Stimulated activated CD8-positive, alpha-beta memory T cell treated with anti-CD3 and anti-CD28 coated beads, Interleukin-7, amount 100 ng/mL, for 48 hours (primary cell): ENCODE measurements around the gene HOXA6.

Experiments used
- DNase-seq, 2 donors: peaks; one replicate each; pipeline ENCODE4 v3.0.0-alpha.2; 2020; ENCODE audit warnings: low read depth in 1 of 2; ENCODE audit errors: extremely low read depth in 1 of 2

The HOXA6 gene

DNA sequence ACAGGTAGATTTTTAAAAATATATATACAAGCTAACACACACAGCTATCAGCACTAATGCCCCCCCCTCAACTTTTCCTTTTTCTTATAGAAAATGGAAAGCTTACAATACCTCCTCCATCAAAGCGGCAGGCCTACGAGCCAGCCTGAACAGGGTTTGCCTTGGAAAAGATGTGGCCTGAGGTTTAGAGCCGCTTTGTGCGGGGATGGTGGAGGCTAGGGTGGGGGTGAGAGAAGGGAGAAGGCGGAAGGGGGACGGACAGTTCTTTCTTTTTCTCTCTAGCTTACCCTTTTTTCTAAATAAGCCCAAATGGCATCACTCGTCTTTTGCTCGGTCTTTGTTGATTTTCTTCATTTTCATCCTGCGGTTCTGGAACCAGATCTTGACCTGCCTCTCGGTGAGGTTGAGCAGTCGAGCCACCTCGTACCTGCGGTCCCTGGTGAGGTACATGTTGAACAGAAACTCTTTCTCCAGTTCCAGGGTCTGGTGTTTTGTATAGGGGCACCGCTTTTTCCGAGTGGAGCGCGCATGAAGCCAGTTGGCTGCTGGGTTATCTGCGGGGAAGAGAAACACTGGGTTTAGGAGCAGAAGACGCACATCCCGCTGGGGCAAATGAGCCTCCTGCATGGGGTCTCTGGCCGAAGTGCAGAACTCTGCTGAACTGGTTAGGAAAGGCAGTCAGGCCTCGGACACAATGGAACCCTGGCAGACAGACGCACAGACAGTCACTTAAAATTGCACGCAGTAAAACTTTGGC lies 15.9 kb upstream of the HOXA6 start:
- no peak for DNase-seq

DNA sequence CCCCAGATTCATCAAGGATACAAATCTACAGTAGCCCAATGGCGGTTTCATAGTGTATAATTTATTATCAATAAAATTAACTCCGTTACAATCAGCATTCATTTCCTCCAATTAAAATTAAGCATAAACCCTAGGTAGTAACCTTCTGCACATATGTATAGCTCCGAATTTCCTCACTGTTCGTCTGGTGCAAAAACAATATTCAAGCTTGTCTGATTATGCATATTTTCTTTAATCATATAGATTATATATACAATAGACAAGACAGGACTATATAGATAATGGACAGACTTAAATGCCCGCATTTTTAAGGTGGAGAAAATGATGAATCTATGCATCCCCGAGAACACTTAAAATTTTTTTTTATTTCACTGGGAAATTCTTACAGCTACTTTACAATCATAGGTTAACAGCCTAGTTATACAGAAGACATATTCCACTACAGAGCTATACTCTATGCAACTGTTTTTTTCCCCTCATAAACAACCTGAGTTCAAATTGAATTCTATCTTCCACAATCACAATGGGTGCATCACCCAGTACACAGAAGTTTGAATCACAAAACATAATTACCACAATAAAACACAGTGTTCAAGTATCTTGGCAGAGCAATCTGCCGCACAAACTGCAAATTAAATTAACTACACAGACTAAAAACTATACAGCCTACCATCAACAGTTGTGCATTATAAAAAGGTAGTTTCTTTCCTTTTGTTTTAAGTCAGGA lies 15.2 kb upstream of the HOXA6 start:
- no peak for DNase-seq

- no peak for DNase-seq
Observed at GRCh38 chr7:27161721-27162560, 14.4 kb upstream of the HOXA6 start.

DNA sequence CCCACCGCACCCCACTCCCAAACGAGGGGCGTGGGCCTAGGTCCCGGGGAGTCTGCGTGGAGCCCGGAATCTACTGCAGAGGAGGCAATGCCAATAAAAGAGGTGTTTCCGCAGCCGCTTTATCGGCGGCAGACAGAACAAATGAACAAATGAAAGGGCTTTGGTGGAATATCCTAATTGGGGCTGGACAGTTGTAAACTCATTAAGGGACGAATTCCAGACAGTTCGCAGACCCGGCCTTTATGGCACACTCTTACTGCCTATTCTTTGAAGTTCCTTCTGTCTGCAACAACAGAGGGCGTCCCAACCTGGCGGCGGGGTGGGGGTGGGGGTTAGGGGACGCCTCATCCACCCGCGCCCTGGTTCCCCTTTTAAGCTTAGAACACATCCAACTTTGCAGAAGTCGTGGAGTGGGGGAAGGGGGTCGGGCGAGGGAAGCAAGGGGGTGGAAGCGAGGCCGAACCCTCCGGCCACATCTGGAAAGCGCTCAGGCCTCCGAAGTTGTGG lies 13.7 kb upstream of the HOXA6 start:
- no peak for DNase-seq

GRCh38 chr7:27160546-27161213 lies 13.1 kb upstream of the HOXA6 start:
- peak; percentile 62 to 70 for DNase-seq

DNA sequence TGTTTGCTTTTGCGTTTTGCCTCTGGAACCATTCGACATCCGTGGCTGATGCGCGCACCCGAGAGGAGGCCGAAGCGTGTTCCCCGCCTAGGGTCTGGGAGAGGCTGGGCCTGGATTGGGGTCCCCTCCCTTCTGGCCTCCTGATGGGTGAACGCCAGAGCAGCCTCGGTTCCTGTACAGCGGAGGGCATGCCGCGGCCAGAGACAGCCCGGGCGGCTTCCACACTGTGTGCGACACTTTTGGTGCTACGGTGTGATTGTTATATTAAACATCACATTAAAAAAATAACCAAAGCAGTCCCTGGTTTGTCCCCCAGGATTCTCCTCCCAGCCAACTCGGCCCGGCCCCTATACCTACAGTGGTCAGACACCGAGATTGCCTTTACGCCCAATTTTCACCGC lies 12.6 kb upstream of the HOXA6 start:
- DNase-seq: no peak

DNA sequence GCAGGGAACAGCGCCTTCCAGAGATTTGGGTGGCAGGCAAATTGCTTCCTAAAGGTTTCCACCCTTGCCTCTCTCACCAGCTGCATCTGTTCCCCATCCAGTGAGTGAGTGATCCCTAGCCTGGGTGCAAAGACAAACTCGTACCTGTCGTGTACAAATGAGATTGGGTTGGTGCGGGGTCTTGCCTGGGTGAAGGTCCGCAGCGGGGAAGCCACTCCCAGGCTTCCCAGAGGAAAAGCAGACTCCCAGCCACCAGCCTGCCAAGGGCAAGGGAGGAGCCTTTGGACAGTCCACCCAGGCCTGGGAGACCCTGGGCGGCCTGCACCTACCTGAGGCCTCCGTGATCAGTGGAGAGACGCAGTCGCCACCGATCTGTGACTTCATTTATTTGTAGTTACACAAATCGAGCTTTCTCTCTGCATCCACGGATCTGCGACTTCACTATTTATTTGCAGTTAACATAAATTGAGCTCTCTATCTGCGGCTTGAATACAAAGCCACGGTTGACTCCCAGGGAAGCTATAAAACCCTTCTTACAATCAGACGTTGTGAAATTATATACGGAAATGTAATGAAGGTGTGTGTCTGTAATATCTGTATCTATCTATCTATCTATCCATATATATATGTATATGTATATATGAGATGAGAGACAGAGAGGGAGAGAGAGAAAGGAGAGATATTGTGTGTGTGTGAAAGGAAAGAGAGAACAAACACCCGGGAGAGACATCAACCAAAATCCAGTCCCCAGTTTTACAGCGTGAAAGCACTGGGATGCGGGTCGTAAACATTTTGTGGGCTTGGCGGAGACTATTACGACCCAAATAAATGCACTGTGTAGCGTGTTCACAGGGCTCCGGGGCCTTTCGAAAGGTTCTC lies 11.9 kb upstream of the HOXA6 start:
- DNase-seq: no peak

DNA sequence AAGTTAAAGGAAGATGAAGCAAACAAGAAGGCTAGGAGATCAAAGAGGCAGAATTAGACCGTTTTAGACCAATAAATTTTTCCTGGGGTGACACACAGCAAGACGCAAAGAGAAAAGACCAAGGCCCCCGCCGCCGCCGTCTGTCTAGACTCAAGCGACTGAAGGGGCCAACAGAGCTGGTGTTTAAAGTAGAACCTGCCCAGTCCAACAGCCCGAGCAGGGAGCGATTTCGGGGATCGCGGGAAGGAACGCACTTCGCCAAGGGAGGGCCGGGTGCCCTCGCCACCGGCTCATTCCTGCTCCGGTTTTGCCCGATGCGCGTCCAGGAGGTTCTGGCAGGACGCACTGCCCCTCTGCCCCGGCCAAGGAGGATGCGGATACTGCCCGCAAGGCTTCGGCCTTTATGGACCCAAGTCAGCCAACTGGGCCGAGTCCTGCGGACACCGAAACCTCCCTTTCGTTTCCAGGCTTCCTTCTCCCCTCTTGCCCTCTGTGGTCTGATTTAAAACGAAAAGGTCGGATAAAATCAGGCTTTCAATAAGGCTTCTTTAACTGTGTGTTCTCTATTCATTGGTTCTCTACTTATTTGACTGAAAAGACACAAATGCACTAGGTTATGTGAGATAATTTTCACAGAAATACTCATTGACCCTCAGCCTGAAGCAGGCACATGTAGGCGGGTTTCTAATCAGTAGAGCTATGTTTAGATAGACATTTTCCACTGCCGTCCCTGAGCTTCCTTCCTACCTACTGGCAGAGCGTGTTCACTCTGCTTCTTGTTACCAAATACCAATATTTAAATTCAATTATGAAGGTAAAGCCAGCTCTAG lies 11.1 kb upstream of the HOXA6 start:
- no peak for DNase-seq

GRCh38 chr7:27157702-27158431 lies 10.3 kb upstream of the HOXA6 start:
- DNase-seq: no peak

DNA sequence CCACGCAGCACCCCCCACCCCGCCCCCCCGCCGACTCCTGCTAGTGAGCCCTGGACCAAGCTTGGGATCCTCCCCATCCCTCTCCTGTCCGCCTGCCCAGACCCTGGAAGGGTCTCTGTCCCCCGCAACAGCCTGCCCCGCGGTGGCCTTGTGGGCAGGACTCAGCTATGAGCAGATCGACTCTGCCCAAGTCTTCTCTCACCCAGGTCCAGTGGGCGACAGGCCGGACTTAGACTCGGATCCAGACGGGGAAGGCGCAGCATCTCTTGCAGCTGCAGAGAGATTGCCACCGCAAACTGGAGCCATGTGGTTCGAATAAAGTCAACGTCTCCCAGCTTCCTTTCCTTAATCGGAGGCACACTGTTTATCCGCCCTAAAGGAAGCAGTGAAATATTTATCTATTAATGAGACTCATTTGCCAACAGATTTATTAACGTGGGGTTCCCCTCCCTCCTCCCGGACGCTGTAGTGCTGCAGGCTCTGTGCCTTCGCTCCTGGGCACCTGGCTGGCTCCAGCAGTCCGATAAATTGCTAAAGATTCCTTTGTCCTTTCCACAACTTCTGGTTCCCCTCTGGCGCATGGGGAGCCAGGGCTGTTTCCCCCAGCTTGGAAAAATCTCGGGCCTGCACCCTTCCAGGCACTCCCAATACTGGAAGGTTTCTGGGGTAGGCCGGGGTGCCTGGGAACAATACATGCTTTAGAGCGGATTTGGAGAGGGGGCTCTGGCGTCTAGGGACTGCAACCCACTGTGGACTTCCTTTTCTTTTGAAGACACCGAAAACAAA lies 9.5 kb upstream of the HOXA6 start:
- DNase-seq: no peak

GRCh38 chr7:27156508-27156898 lies 8.9 kb upstream of the HOXA6 start, which contains the start of gene HOXA7:
Gene HOXA7, minus strand, starts transcription at chr7:27156675. Its CDS starts 130 bp downstream, at chr7:27156545.
- no peak for DNase-seq

GRCh38 chr7:27155816-27156507 lies 8.4 kb upstream of the HOXA6 start:
- no peak for DNase-seq

GRCh38 chr7:27154901-27155815 lies 7.6 kb upstream of the HOXA6 start:
- no peak for DNase-seq

GRCh38 chr7:27154369-27154768 lies 6.8 kb upstream of the HOXA6 start:
- DNase-seq: no peak

- DNase-seq: no peak
Observed at GRCh38 chr7:27153526-27153925, 6.0 kb upstream of the HOXA6 start.
